Kidney (tissue), 14 donors: Measurements from ENCODE around the gene CDC7. TPM values are rescaled to one million over a fixed set of nuclear protein-coding genes. Genes with fewer than 3 reads are reported as not detected.

ENCODE experiments used
- DNase-seq, 5 donors: peaks; one replicate each; pipeline ENCODE4 v3.0.0-alpha.2; 2013 to 2020
- FAIRE-seq: peaks from 2 replicates; lab custom pipeline; 2012; peaks lifted over from hg19 to GRCh38; lab: Jason Lieb, UNC
- H3K27ac ChIP-seq, 2 donors: one replicate each; pipeline ENCODE4 v1.7.0; 2013; ENCODE audit warnings: low read depth in 2 of 2, low read length in 2 of 2, inconsistent platforms in 1 of 2
- H3K27me3 ChIP-seq: one replicate; pipeline ENCODE4 v1.7.1; 2013; ENCODE audit warnings: low read length, inconsistent platforms; ENCODE audit not compliant: control insufficient read depth, insufficient read depth
- H3K36me3 ChIP-seq, 3 donors: one replicate each; pipeline versions ENCODE4 v1.7.0 to v1.7.1; 2013; ENCODE audit warnings: low read length in 3 of 3, control low read depth in 1 of 3, inconsistent platforms in 1 of 3; ENCODE audit not compliant: insufficient read depth in 3 of 3, control insufficient read depth in 2 of 3
- H3K4me1 ChIP-seq, 3 donors: one replicate each; pipeline versions ENCODE4 v1.7.0 to v1.7.1; 2013; ENCODE audit warnings: low read length in 3 of 3, inconsistent platforms in 1 of 3, low read depth in 1 of 3; ENCODE audit not compliant: control insufficient read depth in 2 of 3, insufficient read depth in 2 of 3
- H3K4me3 ChIP-seq, 3 donors: one replicate each; pipeline versions ENCODE4 v1.7.0 to v1.8.1; 2013; ENCODE audit warnings: low read length in 3 of 3, control low read depth in 1 of 3, inconsistent platforms in 1 of 3
- H3K9ac ChIP-seq, 3 donors: one replicate each; pipeline versions ENCODE4 v1.7.0 to v1.7.1; 2013; ENCODE audit warnings: low read length in 3 of 3, control low read depth in 1 of 3, inconsistent platforms in 1 of 3
- H3K9me3 ChIP-seq, 3 donors: one replicate each; pipeline versions ENCODE4 v1.7.0 to v1.7.1; 2013; ENCODE audit warnings: low read length in 3 of 3, control low read depth in 1 of 3, inconsistent platforms in 1 of 3; ENCODE audit not compliant: control insufficient read depth in 2 of 3, insufficient read depth in 1 of 3
- CTCF ChIP-seq: IDR thresholded peaks from 3 replicates; pipeline ENCODE4 v1.5.1; 2012; ENCODE audit warnings: mild to moderate bottlenecking, moderate library complexity, borderline replicate concordance; ENCODE audit not compliant: insufficient read depth; ENCODE audit errors: extremely low read depth
- intact Hi-C: fragments of 100-400 bp; cut with DNase I; formaldehyde crosslinking; loops from one replicate; pipeline ENCODE4 v1.11.1; 2022
- polyA plus RNA-seq: library from polyadenylated mRNA; stranded (reverse); fragments of 350-450 nt; fragmentation: Illumina TruSeq; extraction: RNeasy Lipid Tissue Mini Kit (QIAGEN cat#74804); gene quantifications from one replicate; pipeline ENCODE4 v1.2.3, GENCODE V29; 2014; ENCODE audit warnings: low read depth, low replicate concordance; ENCODE audit not compliant: insufficient read depth
- total RNA-seq: library from RNA; stranded (reverse); fragmentation: NEBNext Ultra II Directional; extraction: Animal tissue kit (Norgen Biotek cat#: 25700); gene quantifications from one replicate; pipeline ENCODE4 v1.2.1, GENCODE V29; 2021
- donor health status: control.
- donor health status: control.
- donor health status: control.
- donor health status: control.
- donor health status: control.
- donor health status: DM: yes; HTN: yes; CAD: no.
- donor health status: Normal renal cell carcinoma (clear cell type).

Gene CDC7
- total and polyA plus RNA-seq, 2 donors from 2014 or later: 1.4 to 3.2 TPM

- Histone ChIP-seq H3K9ac (no peak overlapping the region), H3K4me3 (no peak overlapping the region), H3K36me3 (no peaks in the 10 kb centered on the region), H3K27me3 (no peaks in the 10 kb centered on the region), H3K9me3 (no peaks in the 10 kb centered on the region), H3K4me1 (no peaks in the 10 kb centered on the region), H3K27ac (no peak overlapping the region)
- FAIRE-seq (no peak), DNase-seq (no peak)
- intact Hi-C loops: no loop called here
- TF ChIP-seq CTCF: no peak
These were observed 71.4 kb downstream of the CDC7 start for GRCh38 chr1:91572044-91572443.

Other genes starting within 250 kb of the CDC7 start
- 1.2 TPM for gene HFM1, start 96.0 kb upstream of the CDC7 start, total RNA-seq
- 1.2 TPM for gene HFM1, start 96.0 kb upstream of the CDC7 start, polyA plus RNA-seq